Measurements from ENCODE around the gene RABGAP1L. TPM values are rescaled to one million over a fixed set of nuclear protein-coding genes. Genes with fewer than 3 reads are reported as not detected.
"Not testable (repeated sequence)": the region's sequence is repeated elsewhere in the genome, so short reads cannot be mapped to it uniquely, and the experiment has no call there.

The RABGAP1L gene
- total and polyA plus RNA-seq, 10 of the 15 experiments (the other 5 are each of a cell fraction or from before 2014, with no cell fraction given) = 5.8 to 194 (median 113) TPM

- ChIA-PET CTCF (no interaction called here), RAD21 (ENCODE audit: unreplicated experiment) (interaction anchor here (0.7 kb wide), 1 partner anchor 74 kb away, joined by 3 read pairs; no protein-coding TSS in a partner anchor), POLR2A (no interaction called here), SMC1A (ENCODE audit: uncharacterized antibody, unreplicated experiment) (interaction anchor here (0.6 to 1.5 kb wide), 3 partner anchors 8 to 84 kb away, joined by 3 read pairs; no protein-coding TSS in a partner anchor)
- FAIRE-seq (no peak), DNase-seq (ENCODE audit: low read depth, low spot score) (no peak), ATAC-seq (no peak)
- H3K4me2 ChIP-seq (ENCODE audit: control insufficient read depth, insufficient read depth) = no peak overlapping the region
- no peaks in the 10 kb centered on the region for H3K79me2 ChIP-seq (ENCODE audit: control insufficient read depth, insufficient read depth, low read length)
- H3K36me3 ChIP-seq (ENCODE audit: control insufficient read depth in 2 of 2, insufficient read depth in 2 of 2, low read length in 1 of 2) = peaks cover 0 to 6% of the 10 kb centered on the region in 2 experiments; a peak in 2 of 4 replicates
- H4K20me1 ChIP-seq (ENCODE audit: control insufficient read depth, insufficient read depth) = no peaks in the 10 kb centered on the region
- H3K4me3 ChIP-seq = no peak overlapping the region
- no peak overlapping the region for H2AFZ ChIP-seq (ENCODE audit: control insufficient read depth, low read depth, low read length)
- H3K9ac ChIP-seq (ENCODE audit: control insufficient read depth, insufficient read depth, low read length) = no peak overlapping the region
- no peaks in the 10 kb centered on the region for H3K27me3 ChIP-seq (replicated peaks in 1 of 2; ENCODE audit: control insufficient read depth in 2 of 2, insufficient read depth in 2 of 2, low read length in 1 of 2)
- in situ Hi-C loops (cut with MboI) (no loop called here), intact Hi-C loops (cut with micrococcal nuclease; ENCODE audit: unreplicated experiment) (no loop called here)
- WGBS (ENCODE audit: insufficient coverage, insufficient replicate concordance, low lambda C conversion rate, missing lambda C conversion rate) = 95% methylated on average over 2 of the region's 2 CpGs
- no TSS peak for BruUV-seq (replicated peaks)
- TF ChIP-seq TARDBP (IDR thresholded peaks at IDR 0.05; ENCODE audit: borderline replicate concordance) (no peak), RB1 (IDR thresholded peaks at IDR 0.05; ENCODE audit: borderline replicate concordance) (no peak), NBN (IDR thresholded peaks at IDR 0.05) (no peak), CHD1 (IDR thresholded peaks at IDR 0.05; ENCODE audit: low read depth, low read length) (no peak), CBX3 (IDR thresholded peaks at IDR 0.05; ENCODE audit: borderline replicate concordance, low read depth) (no peak), BRCA1 (IDR thresholded peaks at IDR 0.05; ENCODE audit: low read depth, low read length) (no peak), USF1 (IDR thresholded peaks at IDR 0.05; ENCODE audit: borderline replicate concordance, extremely low read length, insufficient read depth, low read depth, low read length) (no peak), NFIC (IDR thresholded peaks at IDR 0.05; ENCODE audit: low read depth, low read length) (no peak), SRF (IDR thresholded peaks at IDR 0.05; ENCODE audit: low read depth in 2 of 2, low read length in 2 of 2) (no peak)
- no peaks in the 10 kb centered on the region for H3K4me1 ChIP-seq (ENCODE audit: control insufficient read depth, insufficient read depth, low read length)
- H3K9me3 ChIP-seq (replicated peaks; ENCODE audit: control insufficient read depth, insufficient read depth, low read length) = no peaks in the 10 kb centered on the region
- H3K27ac ChIP-seq (ENCODE audit: control insufficient read depth, insufficient read depth) = no peak overlapping the region
Measured at GRCh38 chr1:174894117-174894762, 734.9 kb downstream of the RABGAP1L start.

GRCh38 chr1:174895610-174896009 is 736.3 kb downstream of the RABGAP1L start:
- H2AFZ ChIP-seq (ENCODE audit: control insufficient read depth, low read depth, low read length); BruUV-seq (replicated peaks); H3K79me2 ChIP-seq (ENCODE audit: control insufficient read depth, insufficient read depth, low read length); DNase-seq (ENCODE audit: low read depth, low spot score); H3K27ac ChIP-seq (ENCODE audit: control insufficient read depth, insufficient read depth); H3K27me3 ChIP-seq (replicated peaks in 1 of 2; ENCODE audit: control insufficient read depth in 2 of 2, insufficient read depth in 2 of 2, low read length in 1 of 2); H3K4me1 ChIP-seq (ENCODE audit: control insufficient read depth, insufficient read depth, low read length); FAIRE-seq; RAD21 ChIA-PET (ENCODE audit: unreplicated experiment); H3K9me3 ChIP-seq (replicated peaks; ENCODE audit: control insufficient read depth, insufficient read depth, low read length); H4K20me1 ChIP-seq (ENCODE audit: control insufficient read depth, insufficient read depth); SMC1A ChIA-PET (ENCODE audit: uncharacterized antibody, unreplicated experiment); intact Hi-C loops (cut with micrococcal nuclease; ENCODE audit: unreplicated experiment); H3K4me3 ChIP-seq; H3K4me2 ChIP-seq (ENCODE audit: control insufficient read depth, insufficient read depth); CTCF ChIA-PET; H3K9ac ChIP-seq (ENCODE audit: control insufficient read depth, insufficient read depth, low read length); POLR2A ChIA-PET; ATAC-seq; H3K36me3 ChIP-seq (ENCODE audit: control insufficient read depth in 2 of 2, insufficient read depth in 2 of 2, low read length in 1 of 2); in situ Hi-C loops (cut with MboI): not testable (repeated sequence)
- WGBS (ENCODE audit: insufficient coverage, insufficient replicate concordance, low lambda C conversion rate, missing lambda C conversion rate) = 100% methylated on average over 1 of the region's 1 CpG

Measured in GM12878 (cell line).